DMS 273 (cell line): Measurements from ENCODE around the gene WDR70.
A peak's percentile ranks its signal among the peaks of the same experiment; 100 is the strongest.
"Not testable (repeated sequence)": the region's sequence is repeated elsewhere in the genome, so short reads cannot be mapped to it uniquely, and the experiment has no call there.

Experiments used
- DNase-seq: peaks from one replicate; lab custom pipeline; 2025; ENCODE audit not compliant: unreplicated experiment; lab: John Stamatoyannopoulos, UW

WDR70 gene

GRCh38 chr5:37379100-37379628 is at the start of gene WDR70:
TSS of gene WDR70 (plus strand) at chr5:37379318. CDS start at chr5:37379368, 50 bp downstream.
- peak; percentile 96 for DNase-seq

- not testable (repeated sequence) for DNase-seq
These were observed 44.4 kb upstream of the WDR70 start for GRCh38 chr5:37334754-37335153.

DNA sequence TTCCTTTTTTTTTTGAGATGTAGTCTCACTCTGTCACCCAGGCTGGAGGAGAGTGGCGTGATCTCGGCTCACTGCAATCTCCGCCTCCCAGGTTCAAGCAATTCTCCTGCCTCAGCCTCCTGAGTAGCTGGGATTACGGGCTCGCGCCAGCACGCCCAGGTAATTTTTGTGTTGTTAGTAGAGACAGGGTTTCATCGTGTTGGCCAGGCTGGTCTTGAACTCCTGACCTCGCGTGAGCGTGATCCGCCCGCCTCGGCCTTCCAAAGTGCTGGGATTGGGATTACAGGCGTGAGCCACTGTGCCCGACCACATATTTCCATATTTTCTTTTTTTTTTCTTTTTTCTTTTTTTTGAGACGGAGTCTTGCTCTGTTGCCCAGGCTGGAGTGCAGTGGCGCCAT is 36.4 kb upstream of the WDR70 start:
- not testable (repeated sequence) for DNase-seq

DNA sequence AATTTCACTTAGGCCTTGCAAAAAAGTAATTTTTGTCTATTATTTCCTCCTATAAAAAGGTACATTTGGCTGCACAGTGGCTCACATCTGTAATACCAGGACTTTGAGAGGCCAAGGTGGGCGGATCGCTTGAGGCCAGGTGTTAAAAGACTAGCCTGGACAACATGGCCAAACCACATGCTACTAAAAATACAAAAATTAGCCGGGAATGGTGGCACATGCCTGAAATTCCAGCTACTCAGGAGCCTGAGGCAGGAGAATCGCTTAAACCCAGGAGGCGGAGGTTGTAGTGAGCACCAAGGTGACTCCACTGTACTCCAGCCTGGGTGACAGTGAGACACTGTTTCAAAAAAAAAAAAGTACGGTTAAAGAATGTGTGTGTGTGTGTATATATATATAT is 24.0 kb upstream of the WDR70 start:
- DNase-seq = no peak

GRCh38 chr5:37370550-37370863 is 8.6 kb upstream of the WDR70 start:
- peak; percentile 56 for DNase-seq

- peak; percentile 99 for DNase-seq
These were observed 8.0 kb upstream of the WDR70 start, which contains the start of gene NUP155 for GRCh38 chr5:37370864-37371726. TSS of gene NUP155 (minus strand) at chr5:37371106. CDS start at chr5:37370977, 129 bp downstream.

GRCh38 chr5:37375091-37375490 is 4.0 kb upstream of the WDR70 start:
- DNase-seq = no peak

GRCh38 chr5:37378066-37378465 is 1.1 kb upstream of the WDR70 start:
- not testable (repeated sequence) for DNase-seq

DNA sequence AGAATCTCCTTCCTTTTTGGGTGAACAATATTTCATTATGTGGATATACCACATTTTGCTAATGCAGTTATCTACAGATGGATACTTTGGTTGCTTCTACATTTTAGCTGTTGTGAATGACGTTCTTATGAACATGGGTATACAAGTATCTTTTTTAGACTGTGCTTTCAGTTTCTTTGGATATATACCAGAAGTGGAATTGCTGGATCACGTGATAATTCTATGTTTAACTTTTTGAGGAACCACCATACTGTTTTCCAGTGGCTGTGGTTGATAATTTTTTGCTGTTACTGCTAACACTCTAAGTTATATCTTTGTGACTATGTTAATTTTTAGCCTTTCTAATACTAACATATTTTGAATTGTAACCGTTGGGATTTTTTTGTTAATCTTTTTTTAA is 12.5 kb downstream of the WDR70 start:
- DNase-seq = no peak

GRCh38 chr5:37396352-37396751 is 17.2 kb downstream of the WDR70 start:
- no peak for DNase-seq

GRCh38 chr5:37400501-37400900 is 21.4 kb downstream of the WDR70 start:
- DNase-seq = no peak

DNA sequence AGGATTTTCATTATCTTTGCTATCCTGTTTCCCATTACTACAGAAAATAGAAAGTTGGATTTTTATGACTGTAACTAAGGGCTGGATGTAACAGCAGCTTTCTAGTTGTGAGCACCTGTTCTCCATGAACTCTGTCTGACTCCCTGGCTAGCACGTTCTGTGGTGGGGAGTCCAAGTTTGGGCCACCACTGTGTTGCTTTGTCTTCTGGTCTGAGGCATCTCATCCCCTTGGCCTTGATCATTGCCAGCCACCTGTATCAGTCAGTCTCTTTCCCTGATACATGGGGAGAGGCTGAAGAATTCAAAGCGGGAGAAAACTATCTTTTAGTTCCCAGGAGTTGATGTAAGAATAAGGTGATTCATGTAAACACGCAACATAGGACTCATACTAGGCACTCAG is 33.4 kb downstream of the WDR70 start:
- DNase-seq = no peak

DNA sequence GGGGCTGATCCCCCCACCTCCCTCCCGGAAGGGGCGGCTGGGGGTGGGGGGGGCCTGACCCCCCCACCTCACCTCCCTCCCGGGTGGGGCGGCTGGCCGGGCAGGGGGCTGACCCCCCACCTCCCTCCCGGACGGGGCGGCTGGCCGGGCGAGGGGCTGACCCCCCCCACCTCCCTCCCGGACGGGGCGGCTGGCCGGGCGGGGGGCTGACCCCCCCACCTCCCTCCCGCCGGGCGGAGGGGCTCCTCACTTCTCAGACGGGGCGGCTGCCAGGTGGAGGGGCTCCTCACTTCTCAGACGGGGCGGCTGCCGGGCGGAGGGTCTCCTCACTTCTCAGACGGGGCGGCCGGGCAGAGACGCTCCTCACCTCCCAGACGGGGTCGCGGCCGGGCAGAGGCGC is 36.3 kb downstream of the WDR70 start:
- DNase-seq = not testable (repeated sequence)

DNA sequence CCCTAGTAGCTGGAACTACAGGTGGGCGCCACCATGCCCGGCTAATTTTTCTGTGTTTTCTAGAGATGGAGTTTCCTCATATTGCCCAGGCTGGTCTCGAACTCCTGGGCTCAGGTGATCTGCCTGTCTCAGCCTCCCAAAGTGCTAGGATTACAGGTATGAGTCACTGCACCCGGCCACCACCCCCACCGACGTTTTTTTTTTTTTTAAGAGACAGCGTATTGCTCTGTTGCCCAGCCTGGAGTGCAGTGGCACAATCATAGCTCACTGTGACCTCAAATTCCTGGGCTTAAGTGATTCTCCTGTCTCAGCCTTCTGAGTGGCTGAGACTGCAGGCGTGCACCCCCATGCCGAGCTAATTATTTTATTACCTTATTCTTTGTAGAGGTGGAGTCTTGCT is 38.2 kb downstream of the WDR70 start:
- DNase-seq = no peak

- no peak for DNase-seq
These were observed 45.3 kb downstream of the WDR70 start for GRCh38 chr5:37424441-37424840.

DNA sequence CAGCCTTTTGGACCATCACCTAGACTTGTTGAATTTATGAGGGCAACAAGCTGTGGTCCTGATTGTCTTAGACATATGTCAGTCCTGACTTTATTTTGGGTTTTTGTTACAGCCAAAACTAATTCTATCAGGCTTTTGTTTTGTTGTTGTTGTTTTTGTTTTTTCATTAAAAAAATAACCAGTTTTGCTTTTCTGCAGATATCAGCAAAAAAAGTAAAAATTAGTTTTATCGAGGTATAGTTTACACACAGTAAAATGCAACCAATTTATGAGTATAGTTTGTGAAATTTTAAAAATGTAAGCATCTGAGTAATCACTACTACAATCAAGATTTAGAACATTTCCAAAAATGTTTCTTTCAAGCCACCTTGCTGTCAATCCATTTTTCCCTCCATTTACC is 48.9 kb downstream of the WDR70 start:
- DNase-seq = no peak

DNA sequence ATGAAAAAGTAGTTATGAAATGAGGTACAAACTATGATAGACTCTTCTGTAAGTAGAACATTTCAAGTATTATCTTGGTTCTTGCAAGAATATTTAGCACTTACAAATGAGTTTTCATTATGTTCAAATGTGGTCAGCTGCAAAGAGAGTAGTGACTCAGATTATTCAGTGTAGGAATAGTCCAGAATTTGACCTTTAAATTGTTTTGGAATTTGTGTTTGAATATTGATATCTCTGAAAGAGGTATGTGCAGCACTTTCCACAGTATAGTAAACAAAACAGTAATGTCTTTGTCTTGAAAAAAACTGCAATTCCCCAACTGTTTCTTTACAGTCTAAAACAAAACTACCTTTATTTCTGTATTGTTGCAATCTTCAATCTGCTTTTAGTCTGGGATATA is 56.1 kb downstream of the WDR70 start:
- DNase-seq = no peak

GRCh38 chr5:37436146-37436934 is 57.2 kb downstream of the WDR70 start:
- no peak for DNase-seq

GRCh38 chr5:37437711-37438110 is 58.6 kb downstream of the WDR70 start:
- DNase-seq = no peak

DNA sequence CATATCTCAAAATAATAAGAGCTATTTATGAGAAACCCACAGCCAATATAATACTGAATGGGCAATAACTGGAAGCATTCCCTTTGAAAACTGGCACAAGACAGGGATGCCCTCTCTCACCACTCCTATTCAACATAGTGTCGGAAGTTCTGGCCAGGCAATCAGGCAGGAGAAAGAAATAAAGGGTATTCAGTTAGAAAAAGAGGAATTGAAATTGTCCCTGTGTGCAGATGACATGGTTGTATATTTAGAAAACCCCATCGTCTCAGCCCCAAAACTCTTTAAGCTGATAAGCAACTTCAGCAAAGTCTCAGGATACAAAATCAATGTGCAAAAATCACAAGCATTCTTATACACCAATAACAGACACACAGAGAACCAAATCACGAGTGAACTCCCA is 66.7 kb downstream of the WDR70 start:
- DNase-seq = not testable (repeated sequence)

DNA sequence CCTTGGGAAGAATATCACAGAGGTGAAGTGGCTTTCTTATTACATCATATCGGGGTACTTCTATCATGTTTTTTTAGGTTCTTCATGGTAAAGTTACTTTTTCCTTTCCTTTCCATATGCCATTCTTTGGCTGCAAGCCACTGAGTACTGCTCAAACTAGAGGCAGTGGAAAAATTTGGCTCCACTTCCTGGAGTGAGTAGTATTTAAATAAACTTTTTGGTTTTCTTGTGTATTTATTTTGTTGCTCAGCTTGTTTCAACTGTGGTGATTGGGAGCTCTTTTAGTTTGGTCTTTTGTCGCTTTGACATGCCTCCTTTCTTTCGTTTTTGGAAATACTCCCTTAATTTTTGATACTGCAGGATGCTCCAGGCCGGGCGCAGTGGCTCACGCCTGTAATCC is 69.8 kb downstream of the WDR70 start:
- DNase-seq = no peak

- DNase-seq = not testable (repeated sequence)
These were observed 72.9 kb downstream of the WDR70 start for GRCh38 chr5:37451991-37452390.
